Vagina (tissue), 2 donors: ENCODE measurements around the gene POU2F1.

Experiments
- POLR2AphosphoS5 ChIP-seq, 2 donors: sonication (generic); formaldehyde crosslinking; IDR thresholded peaks; one replicate each; pipeline ENCODE4 v1.9.0; 2017; ENCODE audit warnings: antibody characterized with exemption in 2 of 2, mild to moderate bottlenecking in 2 of 2, low read depth in 1 of 2; ENCODE audit not compliant: insufficient read depth in 1 of 2
- TF ChIP-seq, protein P1 (sequence below), 3 experiments: fragments of 450-650 bp in 2 of 3; fragments of 200-600 bp in 1 of 3; sonication (generic) in 1 of 3; IDR thresholded peaks; one replicate each; pipeline ENCODE4 v1.5.1; 2017 to 2019; ENCODE audit warnings: antibody characterized with exemption in 3 of 3, mild to moderate bottlenecking in 2 of 3, moderate library complexity in 2 of 3

DNA sequence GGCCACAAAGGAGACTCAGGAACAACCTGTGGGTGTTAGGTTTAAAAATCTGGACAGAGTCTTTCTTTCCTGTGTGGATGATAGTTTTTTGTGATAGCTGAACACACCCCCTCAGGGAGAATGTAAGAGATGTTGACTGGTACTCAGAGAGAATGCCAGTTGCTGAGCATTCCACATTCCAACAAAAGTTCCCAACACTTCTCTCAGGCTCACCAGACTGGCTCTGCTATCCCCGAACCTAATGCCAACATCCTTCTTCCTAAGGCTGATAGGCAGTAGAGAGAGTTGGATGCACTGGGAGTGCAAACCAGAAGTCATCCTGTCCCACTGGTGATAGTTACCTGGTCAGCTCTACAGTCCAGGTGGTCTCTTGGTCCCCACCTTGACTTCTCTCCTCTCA is 28.7 kb upstream of the POU2F1 start:
- TF ChIP-seq, protein P1, sequence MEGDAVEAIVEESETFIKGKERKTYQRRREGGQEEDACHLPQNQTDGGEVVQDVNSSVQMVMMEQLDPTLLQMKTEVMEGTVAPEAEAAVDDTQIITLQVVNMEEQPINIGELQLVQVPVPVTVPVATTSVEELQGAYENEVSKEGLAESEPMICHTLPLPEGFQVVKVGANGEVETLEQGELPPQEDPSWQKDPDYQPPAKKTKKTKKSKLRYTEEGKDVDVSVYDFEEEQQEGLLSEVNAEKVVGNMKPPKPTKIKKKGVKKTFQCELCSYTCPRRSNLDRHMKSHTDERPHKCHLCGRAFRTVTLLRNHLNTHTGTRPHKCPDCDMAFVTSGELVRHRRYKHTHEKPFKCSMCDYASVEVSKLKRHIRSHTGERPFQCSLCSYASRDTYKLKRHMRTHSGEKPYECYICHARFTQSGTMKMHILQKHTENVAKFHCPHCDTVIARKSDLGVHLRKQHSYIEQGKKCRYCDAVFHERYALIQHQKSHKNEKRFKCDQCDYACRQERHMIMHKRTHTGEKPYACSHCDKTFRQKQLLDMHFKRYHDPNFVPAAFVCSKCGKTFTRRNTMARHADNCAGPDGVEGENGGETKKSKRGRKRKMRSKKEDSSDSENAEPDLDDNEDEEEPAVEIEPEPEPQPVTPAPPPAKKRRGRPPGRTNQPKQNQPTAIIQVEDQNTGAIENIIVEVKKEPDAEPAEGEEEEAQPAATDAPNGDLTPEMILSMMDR (IDR thresholded peaks at IDR 0.05): no peak
- no peak for TF ChIP-seq POLR2AphosphoS5 (IDR thresholded peaks at IDR 0.05; ENCODE audit: insufficient read depth in 1 of 2, low read depth in 1 of 2)
